Measurements from ENCODE around the gene THSD7B.

Gene THSD7B

GRCh38 chr2:136767030-136767429 lies 1.7 kb downstream of the THSD7B start:
- H2AFZ ChIP-seq (ENCODE audit: low read length) = no peak overlapping the region
- no peaks in the 10 kb centered on the region for H3K9me3 ChIP-seq (ENCODE audit: insufficient read depth, low read depth, low read length)
- no peaks in the 10 kb centered on the region for H3F3A ChIP-seq (ENCODE audit: low read depth)
- no peaks in the 10 kb centered on the region for H3K27me3 ChIP-seq (ENCODE audit: insufficient read depth, low read length, poor library complexity, severe bottlenecking)
- no peak overlapping the region for H3K4me2 ChIP-seq (ENCODE audit: low read depth, low read length, poor library complexity, severe bottlenecking)
- no peak overlapping the region for H3K9ac ChIP-seq (ENCODE audit: low read depth, low read length, poor library complexity, severe bottlenecking)
- H3K79me2 ChIP-seq (ENCODE audit: insufficient read depth, low read length) = no peaks in the 10 kb centered on the region
- H4K20me1 ChIP-seq (ENCODE audit: insufficient read depth, low read length, poor library complexity, severe bottlenecking) = no peaks in the 10 kb centered on the region
- no peak for TF ChIP-seq EZH2phosphoT487 (IDR thresholded peaks at IDR 0.05; ENCODE audit: borderline replicate concordance)
- no peak for TF ChIP-seq CTCF (conservative IDR thresholded peaks at IDR 0.05; ENCODE audit: low read length)
- no peaks in the 10 kb centered on the region for H3K36me3 ChIP-seq (ENCODE audit: insufficient read depth, low read length)
- no peak overlapping the region for H3K4me3 ChIP-seq (ENCODE audit: low read length, poor library complexity, severe bottlenecking)
- no peaks in the 10 kb centered on the region for H3K9me2 ChIP-seq (replicated peaks; ENCODE audit: low read depth, low read length)
- H3K4me1 ChIP-seq (ENCODE audit: insufficient read depth, low read length, poor library complexity, severe bottlenecking) = no peaks in the 10 kb centered on the region

- Histone ChIP-seq H3K4me2 (ENCODE audit: low read depth, low read length, poor library complexity, severe bottlenecking) (no peak overlapping the region), H3K4me1 (ENCODE audit: insufficient read depth, low read length, poor library complexity, severe bottlenecking) (no peaks in the 10 kb centered on the region), H3K9me3 (ENCODE audit: insufficient read depth, low read depth, low read length) (no peaks in the 10 kb centered on the region), H3K79me2 (ENCODE audit: insufficient read depth, low read length) (no peaks in the 10 kb centered on the region), H2AFZ (ENCODE audit: low read length) (no peak overlapping the region), H3K36me3 (ENCODE audit: insufficient read depth, low read length) (no peaks in the 10 kb centered on the region), H4K20me1 (ENCODE audit: insufficient read depth, low read length, poor library complexity, severe bottlenecking) (no peaks in the 10 kb centered on the region), H3K9ac (ENCODE audit: low read depth, low read length, poor library complexity, severe bottlenecking) (no peak overlapping the region), H3F3A (ENCODE audit: low read depth) (no peaks in the 10 kb centered on the region), H3K4me3 (ENCODE audit: low read length, poor library complexity, severe bottlenecking) (no peak overlapping the region), H3K27me3 (ENCODE audit: insufficient read depth, low read length, poor library complexity, severe bottlenecking) (no peaks in the 10 kb centered on the region), H3K9me2 (replicated peaks; ENCODE audit: low read depth, low read length) (no peaks in the 10 kb centered on the region)
- no peak for TF ChIP-seq CTCF (conservative IDR thresholded peaks at IDR 0.05; ENCODE audit: low read length)
- TF ChIP-seq EZH2phosphoT487 (IDR thresholded peaks at IDR 0.05; ENCODE audit: borderline replicate concordance) = no peak
These were observed 4.5 kb downstream of the THSD7B start for GRCh38 chr2:136769871-136770270.

- Histone ChIP-seq H2AFZ (ENCODE audit: low read length) (no peak overlapping the region), H3K9me2 (replicated peaks; ENCODE audit: low read depth, low read length) (no peaks in the 10 kb centered on the region), H3K4me2 (ENCODE audit: low read depth, low read length, poor library complexity, severe bottlenecking) (no peak overlapping the region), H3K4me1 (ENCODE audit: insufficient read depth, low read length, poor library complexity, severe bottlenecking) (no peaks in the 10 kb centered on the region), H3K4me3 (ENCODE audit: low read length, poor library complexity, severe bottlenecking) (no peak overlapping the region), H3K27me3 (ENCODE audit: insufficient read depth, low read length, poor library complexity, severe bottlenecking) (no peaks in the 10 kb centered on the region), H3K36me3 (ENCODE audit: insufficient read depth, low read length) (no peaks in the 10 kb centered on the region), H4K20me1 (ENCODE audit: insufficient read depth, low read length, poor library complexity, severe bottlenecking) (no peaks in the 10 kb centered on the region), H3K79me2 (ENCODE audit: insufficient read depth, low read length) (no peaks in the 10 kb centered on the region), H3K9me3 (ENCODE audit: insufficient read depth, low read depth, low read length) (no peaks in the 10 kb centered on the region), H3F3A (ENCODE audit: low read depth) (no peaks in the 10 kb centered on the region), H3K9ac (ENCODE audit: low read depth, low read length, poor library complexity, severe bottlenecking) (no peak overlapping the region)
- TF ChIP-seq CTCF (conservative IDR thresholded peaks at IDR 0.05; ENCODE audit: low read length) = no peak
- no peak for TF ChIP-seq EZH2phosphoT487 (IDR thresholded peaks at IDR 0.05; ENCODE audit: borderline replicate concordance)
These were observed 5.0 kb downstream of the THSD7B start for GRCh38 chr2:136770384-136770783.

All from Loucy (cell line).